ENCODE results near the gene HBS1L.

DNA sequence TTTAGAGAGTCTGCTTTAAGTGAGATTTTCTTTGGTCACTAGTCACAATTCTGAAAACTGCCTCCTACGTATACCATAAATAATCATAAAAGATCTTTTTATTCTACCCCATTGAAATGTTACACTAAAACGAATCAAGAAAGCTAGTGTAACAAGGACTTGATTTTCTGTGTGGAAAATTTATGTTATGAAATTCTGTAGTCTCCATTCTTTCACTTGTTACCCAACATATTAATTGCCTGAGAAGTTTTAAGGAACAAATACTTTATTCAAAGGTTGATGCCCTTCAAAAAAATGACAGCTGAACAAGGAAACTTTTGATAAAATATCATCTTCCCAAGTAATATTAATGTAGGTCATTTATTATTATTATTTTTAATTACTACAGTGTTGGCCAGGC, 13.3 kb upstream of the HBS1L start:
- TF ChIP-seq, protein P1, sequence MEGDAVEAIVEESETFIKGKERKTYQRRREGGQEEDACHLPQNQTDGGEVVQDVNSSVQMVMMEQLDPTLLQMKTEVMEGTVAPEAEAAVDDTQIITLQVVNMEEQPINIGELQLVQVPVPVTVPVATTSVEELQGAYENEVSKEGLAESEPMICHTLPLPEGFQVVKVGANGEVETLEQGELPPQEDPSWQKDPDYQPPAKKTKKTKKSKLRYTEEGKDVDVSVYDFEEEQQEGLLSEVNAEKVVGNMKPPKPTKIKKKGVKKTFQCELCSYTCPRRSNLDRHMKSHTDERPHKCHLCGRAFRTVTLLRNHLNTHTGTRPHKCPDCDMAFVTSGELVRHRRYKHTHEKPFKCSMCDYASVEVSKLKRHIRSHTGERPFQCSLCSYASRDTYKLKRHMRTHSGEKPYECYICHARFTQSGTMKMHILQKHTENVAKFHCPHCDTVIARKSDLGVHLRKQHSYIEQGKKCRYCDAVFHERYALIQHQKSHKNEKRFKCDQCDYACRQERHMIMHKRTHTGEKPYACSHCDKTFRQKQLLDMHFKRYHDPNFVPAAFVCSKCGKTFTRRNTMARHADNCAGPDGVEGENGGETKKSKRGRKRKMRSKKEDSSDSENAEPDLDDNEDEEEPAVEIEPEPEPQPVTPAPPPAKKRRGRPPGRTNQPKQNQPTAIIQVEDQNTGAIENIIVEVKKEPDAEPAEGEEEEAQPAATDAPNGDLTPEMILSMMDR (optimal IDR thresholded peaks at IDR 0.05 in 1 of 3, IDR thresholded peaks at IDR 0.05 in 1 of 3, conservative IDR thresholded peaks at IDR 0.05 in 1 of 3; ENCODE audit: extremely low read depth in 1 of 3, insufficient read depth in 2 of 3, low read length in 3 of 3), result no peak
- no peak for TF ChIP-seq EZH2 (IDR thresholded peaks at IDR 0.05; ENCODE audit: low read length)

Measured in keratinocyte (primary cell).